WTC11 (cell line): ENCODE results near the gene GAS2L1.
"Not testable (repeated sequence)": the region's sequence is repeated elsewhere in the genome, so short reads cannot be mapped to it uniquely, and the experiment has no call there.

ENCODE experiments used
- ATF1 ChIP-seq: sonication (generic); formaldehyde crosslinking; IDR thresholded peaks from 2 replicates; pipeline ENCODE4 v1.8.1; 2023; ENCODE audit warnings: mild to moderate bottlenecking, moderate library complexity, missing genetic modification reagents
- ATF6 ChIP-seq: sonication (generic); formaldehyde crosslinking; IDR thresholded peaks from 2 replicates; pipeline ENCODE4 v1.8.1; 2023; ENCODE audit warnings: mild to moderate bottlenecking, missing genetic modification reagents
- CTCF ChIP-seq: fragments of 200-600 bp; IDR thresholded peaks from 2 replicates; pipeline ENCODE4 v1.8.0; 2022; ENCODE audit warnings: antibody characterized with exemption
- ELF4 ChIP-seq: sonication (generic); formaldehyde crosslinking; IDR thresholded peaks from 2 replicates; pipeline ENCODE4 v1.8.1; 2022; ENCODE audit warnings: low read depth, mild to moderate bottlenecking, moderate library complexity, missing genetic modification reagents
- ETV6 ChIP-seq: sonication (generic); formaldehyde crosslinking; IDR thresholded peaks from 2 replicates; pipeline ENCODE4 v1.8.1; 2022; ENCODE audit warnings: mild to moderate bottlenecking, missing genetic modification reagents
- HMGA2 ChIP-seq: fragments of 250-450 bp; sonication (Bioruptor Pico); IDR thresholded peaks from 2 replicates; pipeline ENCODE4 v1.4.0; 2021; ENCODE audit warnings: mild to moderate bottlenecking, moderate library complexity
- MXD4 ChIP-seq: fragments of 250-450 bp; sonication (Bioruptor Pico); IDR thresholded peaks from 2 replicates; pipeline ENCODE4 v1.8.0; 2021; ENCODE audit warnings: mild to moderate bottlenecking, moderate library complexity, borderline replicate concordance
- USF1 ChIP-seq: sonication (generic); formaldehyde crosslinking; IDR thresholded peaks from 2 replicates; pipeline ENCODE4 v1.8.0; 2022; ENCODE audit warnings: mild to moderate bottlenecking, missing genetic modification reagents
- ZNF263 ChIP-seq: sonication (generic); formaldehyde crosslinking; IDR thresholded peaks from 2 replicates; pipeline ENCODE4 v1.8.1; 2022; ENCODE audit warnings: low read depth, mild to moderate bottlenecking, moderate library complexity, missing genetic modification reagents
- ZNF512 ChIP-seq: sonication (generic); formaldehyde crosslinking; IDR thresholded peaks from 2 replicates; pipeline ENCODE4 v1.8.1; 2022; ENCODE audit warnings: missing genetic modification reagents, borderline replicate concordance
- TF ChIP-seq, protein P1 (sequence below): sonication (generic); formaldehyde crosslinking; IDR thresholded peaks from 2 replicates; pipeline ENCODE4 v1.8.0; 2023; ENCODE audit warnings: mild to moderate bottlenecking, missing genetic modification reagents
- TF ChIP-seq, protein P2 (sequence below): sonication (generic); formaldehyde crosslinking; IDR thresholded peaks from 2 replicates; pipeline ENCODE4 v1.8.1; 2023; ENCODE audit warnings: mild to moderate bottlenecking, missing genetic modification reagents, moderate library complexity

DNA sequence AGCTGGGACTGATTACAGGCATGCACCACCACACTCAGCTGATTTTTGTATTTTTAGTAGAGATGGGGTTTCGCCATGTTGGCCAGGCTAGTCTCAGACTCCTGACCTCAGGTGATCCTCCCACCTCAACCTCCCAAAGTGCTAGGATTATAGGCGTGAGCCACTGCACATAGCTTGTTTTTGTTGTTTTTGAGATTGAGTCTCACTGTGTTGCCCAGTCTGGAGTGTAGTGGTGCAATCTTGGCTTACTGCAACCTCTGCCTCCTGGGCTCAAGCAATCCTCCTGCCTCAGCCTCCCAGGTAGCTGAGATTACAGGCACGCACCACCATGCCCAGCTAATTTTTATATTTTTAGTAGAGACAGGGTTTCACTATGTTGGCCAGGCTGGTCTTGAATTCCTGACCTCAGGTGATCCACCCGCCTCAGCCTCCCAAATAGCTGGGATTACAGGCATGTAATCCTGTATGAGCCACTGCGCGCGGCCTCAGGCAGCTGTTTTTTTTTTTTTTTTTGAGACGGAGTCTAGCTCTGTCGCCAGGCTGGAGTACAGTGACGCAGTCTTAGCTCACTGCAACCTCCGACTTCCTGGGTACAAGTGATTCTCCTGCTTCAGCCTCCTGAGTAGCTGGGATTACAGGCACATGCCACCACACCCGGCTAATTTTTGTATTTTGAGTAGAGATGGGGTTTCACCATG lies 50.9 kb downstream of the GAS2L1 start:
- TF ChIP-seq, protein P1, sequence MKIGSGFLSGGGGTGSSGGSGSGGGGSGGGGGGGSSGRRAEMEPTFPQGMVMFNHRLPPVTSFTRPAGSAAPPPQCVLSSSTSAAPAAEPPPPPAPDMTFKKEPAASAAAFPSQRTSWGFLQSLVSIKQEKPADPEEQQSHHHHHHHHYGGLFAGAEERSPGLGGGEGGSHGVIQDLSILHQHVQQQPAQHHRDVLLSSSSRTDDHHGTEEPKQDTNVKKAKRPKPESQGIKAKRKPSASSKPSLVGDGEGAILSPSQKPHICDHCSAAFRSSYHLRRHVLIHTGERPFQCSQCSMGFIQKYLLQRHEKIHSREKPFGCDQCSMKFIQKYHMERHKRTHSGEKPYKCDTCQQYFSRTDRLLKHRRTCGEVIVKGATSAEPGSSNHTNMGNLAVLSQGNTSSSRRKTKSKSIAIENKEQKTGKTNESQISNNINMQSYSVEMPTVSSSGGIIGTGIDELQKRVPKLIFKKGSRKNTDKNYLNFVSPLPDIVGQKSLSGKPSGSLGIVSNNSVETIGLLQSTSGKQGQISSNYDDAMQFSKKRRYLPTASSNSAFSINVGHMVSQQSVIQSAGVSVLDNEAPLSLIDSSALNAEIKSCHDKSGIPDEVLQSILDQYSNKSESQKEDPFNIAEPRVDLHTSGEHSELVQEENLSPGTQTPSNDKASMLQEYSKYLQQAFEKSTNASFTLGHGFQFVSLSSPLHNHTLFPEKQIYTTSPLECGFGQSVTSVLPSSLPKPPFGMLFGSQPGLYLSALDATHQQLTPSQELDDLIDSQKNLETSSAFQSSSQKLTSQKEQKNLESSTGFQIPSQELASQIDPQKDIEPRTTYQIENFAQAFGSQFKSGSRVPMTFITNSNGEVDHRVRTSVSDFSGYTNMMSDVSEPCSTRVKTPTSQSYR (CRISPR knock-in tag), result not testable (repeated sequence)
- TF ChIP-seq MXD4 (CRISPR knock-in tag); CTCF; USF1; ELF4; HMGA2 (CRISPR knock-in tag); ZNF263 (CRISPR knock-in tag); ATF1; ETV6 (CRISPR knock-in tag); ZNF512; ATF6: not testable (repeated sequence)
- TF ChIP-seq, protein P2, sequence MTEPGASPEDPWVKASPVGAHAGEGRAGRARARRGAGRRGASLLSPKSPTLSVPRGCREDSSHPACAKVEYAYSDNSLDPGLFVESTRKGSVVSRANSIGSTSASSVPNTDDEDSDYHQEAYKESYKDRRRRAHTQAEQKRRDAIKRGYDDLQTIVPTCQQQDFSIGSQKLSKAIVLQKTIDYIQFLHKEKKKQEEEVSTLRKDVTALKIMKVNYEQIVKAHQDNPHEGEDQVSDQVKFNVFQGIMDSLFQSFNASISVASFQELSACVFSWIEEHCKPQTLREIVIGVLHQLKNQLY, result not testable (repeated sequence)
